Panc1 (cell line): ENCODE measurements around the gene CD14.

Source experiments
- CTCF ChIP-seq: fragments of 450-650 bp; IDR thresholded peaks from 2 replicates; pipeline ENCODE4 v1.5.1; 2017; ENCODE audit warnings: mild to moderate bottlenecking
- POLR2AphosphoS5 ChIP-seq: IDR thresholded peaks from 2 replicates; pipeline ENCODE4 v1.6.1; 2012; ENCODE audit warnings: mild to moderate bottlenecking, low read depth, low read length, moderate library complexity
- REST ChIP-seq, 2 experiments: IDR thresholded peaks; 2 replicates each; pipeline ENCODE4 v1.6.1; 2011 to 2012; ENCODE audit warnings: low read depth in 2 of 2, control low read depth in 1 of 2, low read length in 1 of 2, mild to moderate bottlenecking in 1 of 2, moderate library complexity in 1 of 2; ENCODE audit not compliant: insufficient read depth in 1 of 2

- TF ChIP-seq CTCF = no peak
- no peak for TF ChIP-seq POLR2AphosphoS5
- no peak for TF ChIP-seq REST (IDR thresholded peaks at IDR 0.05; ENCODE audit: insufficient read depth in 1 of 2, low read depth in 2 of 2, low read length in 1 of 2)
Measured at GRCh38 chr5:140600096-140600495, 32.9 kb downstream of the CD14 start.
